NCI-H2107 treated with DMSO at 0.1 percent for 48 hours (cell line): ENCODE data around the gene P2RY11.

ENCODE experiments used
- DNase-seq: peaks from one replicate; lab custom pipeline; 2025; ENCODE audit not compliant: unreplicated experiment; lab: John Stamatoyannopoulos, UW

The P2RY11 gene

GRCh38 chr19:10138879-10139795 is 27.6 kb downstream of the P2RY11 start:
- no peak for DNase-seq

GRCh38 chr19:10139952-10140351 is 28.5 kb downstream of the P2RY11 start:
- no peak for DNase-seq

- no peak for DNase-seq
These were observed 30.0 kb downstream of the P2RY11 start for GRCh38 chr19:10141479-10141878.

- no peak for DNase-seq
These were observed 30.5 kb downstream of the P2RY11 start for GRCh38 chr19:10141973-10142372.

- DNase-seq = no peak
These were observed 31.3 kb downstream of the P2RY11 start for GRCh38 chr19:10142701-10143375.

GRCh38 chr19:10143681-10144080 is 32.2 kb downstream of the P2RY11 start:
- DNase-seq = no peak

- DNase-seq = no peak
These were observed 32.9 kb downstream of the P2RY11 start for GRCh38 chr19:10144361-10144760.

GRCh38 chr19:10145031-10145430 is 33.5 kb downstream of the P2RY11 start:
- DNase-seq = no peak

- no peak for DNase-seq
These were observed 34.6 kb downstream of the P2RY11 start for GRCh38 chr19:10146142-10146541.

- no peak for DNase-seq
These were observed 37.9 kb downstream of the P2RY11 start for GRCh38 chr19:10149427-10149826.

GRCh38 chr19:10151521-10151920 is 40.0 kb downstream of the P2RY11 start:
- no peak for DNase-seq

GRCh38 chr19:10152100-10152499 is 40.6 kb downstream of the P2RY11 start:
- no peak for DNase-seq

- DNase-seq = no peak
These were observed 44.3 kb downstream of the P2RY11 start for GRCh38 chr19:10155839-10156238.

GRCh38 chr19:10158071-10158470 is 46.6 kb downstream of the P2RY11 start:
- no peak for DNase-seq

GRCh38 chr19:10158485-10158884 is 47.0 kb downstream of the P2RY11 start:
- no peak for DNase-seq

GRCh38 chr19:10159610-10160009 is 48.1 kb downstream of the P2RY11 start:
- DNase-seq = no peak

GRCh38 chr19:10163536-10163935 is 52.0 kb downstream of the P2RY11 start:
- no peak for DNase-seq
